MCF 10A (cell line): ENCODE data around the gene IRF2BP2. TPM values are rescaled to one million over a fixed set of nuclear protein-coding genes. Genes with fewer than 3 reads are reported as not detected.
"Not testable (repeated sequence)": the region's sequence is repeated elsewhere in the genome, so short reads cannot be mapped to it uniquely, and the experiment has no call there.

ENCODE experiments used
- BruUV-seq: library from RNA; stranded (reverse); fragments of 400-500 nt; replicated peaks from 2 replicates; lab custom pipeline; 2021; lab: Mats Ljungman, UMichigan
- CTCF ChIA-PET: fragments of 300-600 bp; sonication (Branson Sonifier 250); formaldehyde crosslinking; extraction: SDS; loops from one replicate; lab custom pipeline; 2021; ENCODE audit warnings: antibody characterized with exemption, inconsistent platforms; lab: Yijun Ruan, JAX
- POLR2A ChIA-PET: fragments of 300-600, 350-650 bp; sonication (Branson Sonifier 250); formaldehyde crosslinking; extraction: SDS; loops from one replicate; lab custom pipeline; 2020; ENCODE audit warnings: antibody characterized with exemption, inconsistent platforms; lab: Yijun Ruan, JAX
- DNase-seq: peaks from one replicate; pipeline ENCODE4 v3.0.0-alpha.2; 2018; ENCODE audit not compliant: unreplicated experiment
- H3K27ac Mint-ChIP-seq: one replicate; pipeline ENCODE4 v1.8.0; 2022; ENCODE audit warnings: mild to moderate bottlenecking, low read depth, mixed read lengths; ENCODE audit not compliant: unreplicated experiment
- H3K27me3 Mint-ChIP-seq: one replicate; pipeline ENCODE4 v1.8.0; 2022; ENCODE audit warnings: mixed read lengths; ENCODE audit not compliant: insufficient read depth, unreplicated experiment
- H3K36me3 Mint-ChIP-seq: one replicate; pipeline ENCODE4 v1.8.0; 2022; ENCODE audit warnings: mild to moderate bottlenecking, moderate library complexity, mixed read lengths; ENCODE audit not compliant: insufficient read depth, unreplicated experiment
- H3K4me1 Mint-ChIP-seq: one replicate; pipeline ENCODE4 v1.8.0; 2022; ENCODE audit warnings: mixed read lengths; ENCODE audit not compliant: insufficient read depth, unreplicated experiment
- H3K4me3 Mint-ChIP-seq: one replicate; pipeline ENCODE4 v1.8.0; 2022; ENCODE audit warnings: mild to moderate bottlenecking, moderate library complexity, mixed read lengths; ENCODE audit not compliant: unreplicated experiment
- H3K9me3 Mint-ChIP-seq: one replicate; pipeline ENCODE4 v1.8.0; 2022; ENCODE audit warnings: mixed read lengths; ENCODE audit not compliant: unreplicated experiment
- CTCF ChIP-seq: fragments of 200-600 bp; IDR thresholded peaks from one replicate; pipeline ENCODE4 v1.8.0; 2022; ENCODE audit warnings: antibody characterized with exemption, mild to moderate bottlenecking; ENCODE audit not compliant: unreplicated experiment
- intact Hi-C: fragments of 100-400 bp; cut with micrococcal nuclease; formaldehyde crosslinking; loops from 2 replicates; pipeline ENCODE4 v1.14.1; 2022
- total RNA-seq: library from RNA; stranded (reverse); gene quantifications from 2 replicates; pipeline ENCODE4 v1.2.3, GENCODE V29; 2022

IRF2BP2 gene
- total RNA-seq, 1 experiment from 2014 or later = 217 TPM

- Mint-ChIP-seq H3K4me1 (no peaks in the 10 kb centered on the region), H3K4me3 (no peak overlapping the region), H3K27me3 (no peaks in the 10 kb centered on the region), H3K9me3 (no peaks in the 10 kb centered on the region), H3K27ac (no peak overlapping the region), H3K36me3 (no peaks in the 10 kb centered on the region)
- CTCF ChIA-PET = interaction anchor here (0.7 to 1.0 kb wide), 3 partner anchors 12 to 134 kb away, joined by 3 to 4 read pairs (median 3); no protein-coding TSS in a partner anchor
- intact Hi-C loops = no loop called here
- no TSS peak for BruUV-seq
- DNase-seq = no peak
- POLR2A ChIA-PET = interaction anchor here (0.8 to 1.7 kb wide), 5 partner anchors 10 to 162 kb away, joined by 3 to 6 read pairs (median 3); no protein-coding TSS in a partner anchor
- TF ChIP-seq CTCF = no peak
Measured at GRCh38 chr1:234638832-234639799, 29.1 kb upstream of the IRF2BP2 start.

- intact Hi-C loops, BruUV-seq, H3K4me1 Mint-ChIP-seq, H3K36me3 Mint-ChIP-seq, CTCF ChIA-PET, H3K9me3 Mint-ChIP-seq, H3K4me3 Mint-ChIP-seq, H3K27me3 Mint-ChIP-seq, H3K27ac Mint-ChIP-seq, DNase-seq: not testable (repeated sequence)
- POLR2A ChIA-PET = interaction anchor here (0.7 to 2.2 kb wide), 3 partner anchors 26 to 89 kb away, joined by 4 to 7 read pairs (median 4); no protein-coding TSS in a partner anchor
Measured at GRCh38 chr1:234634922-234635321, 24.9 kb upstream of the IRF2BP2 start.

DNA sequence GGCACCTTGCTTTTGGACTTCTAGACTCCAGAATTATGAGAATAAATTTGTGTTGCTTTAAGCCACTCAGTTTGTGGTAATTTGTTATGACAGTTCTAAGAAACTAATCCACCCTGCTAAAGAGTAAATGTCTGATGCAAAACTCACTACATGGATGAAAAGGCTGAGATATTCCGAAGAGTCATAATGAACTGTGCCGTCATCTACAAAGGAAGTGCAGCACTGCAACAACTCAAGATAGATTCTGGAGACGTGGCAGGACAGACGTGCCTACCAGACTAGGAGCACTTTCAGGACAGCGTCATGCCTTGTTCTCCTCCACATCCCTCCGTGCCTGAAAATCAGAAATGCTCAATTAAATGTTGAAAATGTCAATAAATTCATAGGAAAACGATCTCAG lies 24.4 kb upstream of the IRF2BP2 start:
- Mint-ChIP-seq H3K4me3 (no peak overlapping the region), H3K27me3 (no peaks in the 10 kb centered on the region), H3K27ac (no peak overlapping the region), H3K4me1 (peaks cover 9% of the 10 kb centered on the region), H3K36me3 (no peaks in the 10 kb centered on the region), H3K9me3 (no peaks in the 10 kb centered on the region)
- DNase-seq = no peak
- ChIA-PET CTCF (interaction anchor here (0.6 to 0.9 kb wide), 2 partner anchors 10 to 121 kb away, joined by 3 to 4 read pairs; no protein-coding TSS in a partner anchor), POLR2A (interaction anchor here (0.9 to 16.5 kb wide), 5 partner anchors 8 to 90 kb away, joined by 3 to 307 read pairs (median 23); partner anchors contain the start of gene IRF2BP2)
- no TSS peak for BruUV-seq
- TF ChIP-seq CTCF = no peak
- intact Hi-C loops = no loop called here

GRCh38 chr1:234633246-234634003 lies 23.4 kb upstream of the IRF2BP2 start:
- no TSS peak for BruUV-seq

More at GRCh38 chr1:234633246-234634003, 23.4 kb upstream of the IRF2BP2 start:
- H3K9me3 Mint-ChIP-seq = no peaks in the 10 kb centered on the region
- no peak overlapping the region for H3K4me3 Mint-ChIP-seq
- ChIA-PET POLR2A (interaction anchor here (0.5 to 16.5 kb wide), 13 partner anchors 8 to 364 kb away, joined by 3 to 307 read pairs (median 6); partner anchors contain the start of gene IRF2BP2), CTCF (interaction anchor here (0.6 to 2.2 kb wide), 6 partner anchors 10 to 120 kb away, joined by 3 to 10 read pairs (median 4); no protein-coding TSS in a partner anchor)
- peaks cover 12% of the 10 kb centered on the region for H3K4me1 Mint-ChIP-seq
- no peaks in the 10 kb centered on the region for H3K36me3 Mint-ChIP-seq
- H3K27ac Mint-ChIP-seq = no peak overlapping the region
- DNase-seq = no peak
- H3K27me3 Mint-ChIP-seq = no peaks in the 10 kb centered on the region
- no peak for TF ChIP-seq CTCF
- intact Hi-C loops = no loop called here
